MCF 10A (cell line): ENCODE data around the gene PHB1. TPM values are rescaled to one million over a fixed set of nuclear protein-coding genes. Genes with fewer than 3 reads are reported as not detected.
"Not testable (repeated sequence)": the region's sequence is repeated elsewhere in the genome, so short reads cannot be mapped to it uniquely, and the experiment has no call there.

Experiments
- BruUV-seq: library from RNA; stranded (reverse); fragments of 400-500 nt; replicated peaks from 2 replicates; lab custom pipeline; 2021; lab: Mats Ljungman, UMichigan
- CTCF ChIA-PET: fragments of 300-600 bp; sonication (Branson Sonifier 250); formaldehyde crosslinking; extraction: SDS; loops from one replicate; lab custom pipeline; 2021; ENCODE audit warnings: antibody characterized with exemption, inconsistent platforms; lab: Yijun Ruan, JAX
- POLR2A ChIA-PET: fragments of 300-600, 350-650 bp; sonication (Branson Sonifier 250); formaldehyde crosslinking; extraction: SDS; loops from one replicate; lab custom pipeline; 2020; ENCODE audit warnings: antibody characterized with exemption, inconsistent platforms; lab: Yijun Ruan, JAX
- DNase-seq: peaks from one replicate; pipeline ENCODE4 v3.0.0-alpha.2; 2018; ENCODE audit not compliant: unreplicated experiment
- H3K27ac Mint-ChIP-seq: one replicate; pipeline ENCODE4 v1.8.0; 2022; ENCODE audit warnings: mild to moderate bottlenecking, low read depth, mixed read lengths; ENCODE audit not compliant: unreplicated experiment
- H3K27me3 Mint-ChIP-seq: one replicate; pipeline ENCODE4 v1.8.0; 2022; ENCODE audit warnings: mixed read lengths; ENCODE audit not compliant: insufficient read depth, unreplicated experiment
- H3K36me3 Mint-ChIP-seq: one replicate; pipeline ENCODE4 v1.8.0; 2022; ENCODE audit warnings: mild to moderate bottlenecking, moderate library complexity, mixed read lengths; ENCODE audit not compliant: insufficient read depth, unreplicated experiment
- H3K4me1 Mint-ChIP-seq: one replicate; pipeline ENCODE4 v1.8.0; 2022; ENCODE audit warnings: mixed read lengths; ENCODE audit not compliant: insufficient read depth, unreplicated experiment
- H3K4me3 Mint-ChIP-seq: one replicate; pipeline ENCODE4 v1.8.0; 2022; ENCODE audit warnings: mild to moderate bottlenecking, moderate library complexity, mixed read lengths; ENCODE audit not compliant: unreplicated experiment
- H3K9me3 Mint-ChIP-seq: one replicate; pipeline ENCODE4 v1.8.0; 2022; ENCODE audit warnings: mixed read lengths; ENCODE audit not compliant: unreplicated experiment
- intact Hi-C: fragments of 100-400 bp; cut with micrococcal nuclease; formaldehyde crosslinking; loops from 2 replicates; pipeline ENCODE4 v1.14.1; 2022
- total RNA-seq: library from RNA; stranded (reverse); gene quantifications from 2 replicates; pipeline ENCODE4 v1.2.3, GENCODE V29; 2022
- TF ChIP-seq, protein P1 (sequence below): fragments of 200-600 bp; IDR thresholded peaks from one replicate; pipeline ENCODE4 v1.8.0; 2022; ENCODE audit warnings: antibody characterized with exemption, mild to moderate bottlenecking; ENCODE audit not compliant: unreplicated experiment

The PHB1 gene
- total RNA-seq, 1 experiment from 2014 or later: 134 TPM

DNA sequence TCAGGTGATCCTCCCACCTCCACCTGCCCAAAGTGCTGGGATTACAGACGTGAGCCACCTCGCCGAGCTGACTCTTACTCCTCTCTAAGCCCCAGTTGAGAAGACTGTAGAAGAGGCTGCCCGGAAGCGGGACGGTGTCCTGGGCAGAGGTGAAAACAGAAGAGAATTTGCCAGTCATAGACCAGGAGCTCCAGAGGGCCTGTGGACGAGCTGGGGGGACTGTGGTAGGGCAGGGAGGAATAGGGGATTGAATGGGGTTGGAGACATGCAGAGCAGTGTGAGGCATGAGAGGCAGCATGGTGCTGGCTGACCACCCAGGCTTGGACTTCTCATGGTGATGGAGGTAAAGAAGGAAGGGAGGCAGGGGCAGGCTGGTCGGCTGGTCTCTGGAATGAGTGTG lies 17.1 kb upstream of the PHB1 start:
- CTCF ChIA-PET: interaction anchor here (0.7 to 8.0 kb wide), 3 partner anchors 16 to 1452 kb away, joined by 3 to 165 read pairs (median 3); no protein-coding TSS in a partner anchor
- DNase-seq: no peak
- POLR2A ChIA-PET: no interaction called here
- Mint-ChIP-seq H3K4me3 (no peak overlapping the region), H3K36me3 (no peaks in the 10 kb centered on the region), H3K27ac (no peak overlapping the region), H3K4me1 (no peaks in the 10 kb centered on the region), H3K9me3 (no peaks in the 10 kb centered on the region), H3K27me3 (peaks cover 36% of the 10 kb centered on the region)
- TF ChIP-seq, protein P1, sequence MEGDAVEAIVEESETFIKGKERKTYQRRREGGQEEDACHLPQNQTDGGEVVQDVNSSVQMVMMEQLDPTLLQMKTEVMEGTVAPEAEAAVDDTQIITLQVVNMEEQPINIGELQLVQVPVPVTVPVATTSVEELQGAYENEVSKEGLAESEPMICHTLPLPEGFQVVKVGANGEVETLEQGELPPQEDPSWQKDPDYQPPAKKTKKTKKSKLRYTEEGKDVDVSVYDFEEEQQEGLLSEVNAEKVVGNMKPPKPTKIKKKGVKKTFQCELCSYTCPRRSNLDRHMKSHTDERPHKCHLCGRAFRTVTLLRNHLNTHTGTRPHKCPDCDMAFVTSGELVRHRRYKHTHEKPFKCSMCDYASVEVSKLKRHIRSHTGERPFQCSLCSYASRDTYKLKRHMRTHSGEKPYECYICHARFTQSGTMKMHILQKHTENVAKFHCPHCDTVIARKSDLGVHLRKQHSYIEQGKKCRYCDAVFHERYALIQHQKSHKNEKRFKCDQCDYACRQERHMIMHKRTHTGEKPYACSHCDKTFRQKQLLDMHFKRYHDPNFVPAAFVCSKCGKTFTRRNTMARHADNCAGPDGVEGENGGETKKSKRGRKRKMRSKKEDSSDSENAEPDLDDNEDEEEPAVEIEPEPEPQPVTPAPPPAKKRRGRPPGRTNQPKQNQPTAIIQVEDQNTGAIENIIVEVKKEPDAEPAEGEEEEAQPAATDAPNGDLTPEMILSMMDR: no peak
- intact Hi-C loops: no loop called here
- BruUV-seq: no TSS peak

DNA sequence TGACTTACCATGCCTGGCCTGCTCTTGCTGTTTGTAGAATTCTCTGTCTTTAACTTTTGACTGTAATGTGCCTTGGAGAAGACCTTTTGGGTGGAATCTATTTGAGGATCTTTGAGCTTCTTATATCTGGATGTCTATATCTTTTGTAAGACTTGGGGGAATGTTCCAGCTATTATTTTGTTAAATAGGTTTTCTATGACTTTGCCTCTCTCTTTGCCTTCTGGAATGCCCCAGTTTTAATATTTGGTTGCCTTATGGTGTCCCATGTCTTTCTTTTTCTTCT lies 10.3 kb upstream of the PHB1 start:
- Mint-ChIP-seq H3K9me3 (peaks cover 12% of the 10 kb centered on the region), H3K27ac (no peak overlapping the region), H3K27me3 (peaks cover 16% of the 10 kb centered on the region), H3K4me3 (no peak overlapping the region), H3K36me3 (no peaks in the 10 kb centered on the region), H3K4me1 (no peaks in the 10 kb centered on the region)
- DNase-seq: no peak
- TF ChIP-seq, protein P1: no peak
- ChIA-PET POLR2A (no interaction called here), CTCF (interaction anchor here (0.6 to 2.7 kb wide), 2 partner anchors 10 to 323 kb away, joined by 3 to 14 read pairs; no protein-coding TSS in a partner anchor)
- intact Hi-C loops: no loop called here
- BruUV-seq: no TSS peak

DNA sequence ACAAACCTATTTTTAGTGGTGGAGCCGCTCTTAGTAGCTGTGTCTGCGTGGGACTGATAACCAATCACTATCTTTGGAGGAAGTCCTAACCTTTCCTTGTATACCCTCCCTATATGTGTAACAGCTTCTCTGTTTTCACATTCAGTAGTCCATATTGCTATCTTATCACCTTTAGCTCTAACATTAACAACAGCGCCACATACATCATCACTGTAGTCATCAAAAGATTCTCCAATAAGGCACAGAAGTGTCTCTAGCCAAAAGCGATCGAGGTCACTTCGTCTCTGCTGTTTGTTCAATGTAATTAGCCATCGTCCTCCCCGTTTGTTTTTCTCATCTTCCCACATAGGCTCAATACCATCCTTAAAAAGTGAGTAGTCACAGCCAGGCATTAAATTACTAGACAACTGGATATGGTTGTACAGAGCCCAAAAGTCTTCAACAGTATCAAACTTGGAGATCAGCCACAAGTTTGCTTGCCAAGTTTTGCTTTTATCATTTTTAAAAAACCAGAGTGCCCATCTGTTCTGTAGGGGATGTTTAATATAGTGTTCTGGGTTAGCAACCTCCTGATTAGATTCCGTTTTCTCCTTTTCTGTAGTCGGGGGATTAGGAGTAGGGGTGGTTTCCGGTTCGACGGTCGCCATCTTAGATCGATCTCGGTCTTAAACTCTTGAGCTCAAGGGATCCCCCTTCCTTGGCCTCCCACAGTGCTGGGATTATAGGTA lies 9.8 kb upstream of the PHB1 start:
- not testable (repeated sequence) for BruUV-seq
- CTCF ChIA-PET: interaction anchor here (2.7 kb wide), 1 partner anchor 11 kb away, joined by 14 read pairs; no protein-coding TSS in a partner anchor
- H3K9me3 Mint-ChIP-seq: peaks cover 13% of the 10 kb centered on the region

DNA sequence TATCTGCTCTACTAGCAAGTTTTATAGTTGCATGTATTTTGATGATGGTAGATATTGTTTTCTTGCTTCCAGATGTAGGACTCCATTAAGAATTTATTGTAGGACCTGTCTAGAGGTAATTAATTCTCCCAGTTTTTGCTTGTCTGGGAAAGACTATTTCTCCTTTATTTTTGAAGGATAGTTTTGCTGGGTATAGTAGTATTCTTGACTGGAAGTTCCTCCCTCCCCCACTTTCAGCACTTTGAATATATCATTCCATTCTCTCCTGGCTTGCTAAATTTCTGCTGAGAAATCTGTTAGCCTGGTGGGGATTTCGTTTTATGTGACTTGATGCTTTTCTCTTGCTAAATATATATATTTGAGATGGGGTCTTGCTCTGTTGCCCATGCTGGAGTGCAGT lies 8.0 kb upstream of the PHB1 start:
- no TSS peak for BruUV-seq
- DNase-seq: no peak
- Mint-ChIP-seq H3K27ac (no peak overlapping the region), H3K4me3 (no peak overlapping the region), H3K27me3 (peaks cover 11% of the 10 kb centered on the region), H3K4me1 (no peaks in the 10 kb centered on the region), H3K36me3 (no peaks in the 10 kb centered on the region), H3K9me3 (peaks cover 13% of the 10 kb centered on the region)
- TF ChIP-seq, protein P1: no peak
- ChIA-PET POLR2A (interaction anchor here (0.9 kb wide), 1 partner anchor 101 kb away, joined by 3 read pairs; no protein-coding TSS in a partner anchor), CTCF (interaction anchor here (0.7 to 1.7 kb wide), 2 partner anchors 12 to 133 kb away, joined by 3 to 8 read pairs; no protein-coding TSS in a partner anchor)
- intact Hi-C loops: no loop called here

More for the DNA sequence above, 9.8 kb upstream of the PHB1 start:
- POLR2A ChIA-PET, H3K4me1 Mint-ChIP-seq, intact Hi-C loops, H3K36me3 Mint-ChIP-seq, DNase-seq, H3K4me3 Mint-ChIP-seq, H3K27ac Mint-ChIP-seq: not testable (repeated sequence)
- peaks cover 16% of the 10 kb centered on the region for H3K27me3 Mint-ChIP-seq

DNA sequence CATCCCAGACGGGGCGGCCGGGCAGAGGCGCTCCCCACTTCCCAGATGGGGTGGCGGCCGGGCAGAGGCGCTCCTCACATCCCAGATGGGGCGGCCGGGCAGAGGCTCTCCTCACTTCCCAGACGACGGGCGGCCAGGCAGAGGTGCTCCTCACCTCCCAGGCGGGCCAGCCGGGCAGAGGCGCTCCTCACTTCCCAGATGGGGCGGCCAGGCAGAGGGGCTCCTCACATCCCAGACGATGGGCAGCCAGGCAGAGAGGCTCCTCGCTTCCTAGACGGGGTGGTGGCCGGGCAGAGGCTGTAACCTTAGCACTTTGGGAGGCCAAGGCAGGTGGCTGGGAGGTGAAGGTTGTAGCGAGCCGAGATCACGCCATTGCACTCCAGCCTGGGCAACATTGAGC lies 5.1 kb upstream of the PHB1 start:
- CTCF ChIA-PET, H3K27ac Mint-ChIP-seq, H3K36me3 Mint-ChIP-seq, DNase-seq, intact Hi-C loops, POLR2A ChIA-PET, BruUV-seq, H3K4me1 Mint-ChIP-seq, H3K27me3 Mint-ChIP-seq, H3K4me3 Mint-ChIP-seq: not testable (repeated sequence)
- peaks cover 13% of the 10 kb centered on the region for H3K9me3 Mint-ChIP-seq

DNA sequence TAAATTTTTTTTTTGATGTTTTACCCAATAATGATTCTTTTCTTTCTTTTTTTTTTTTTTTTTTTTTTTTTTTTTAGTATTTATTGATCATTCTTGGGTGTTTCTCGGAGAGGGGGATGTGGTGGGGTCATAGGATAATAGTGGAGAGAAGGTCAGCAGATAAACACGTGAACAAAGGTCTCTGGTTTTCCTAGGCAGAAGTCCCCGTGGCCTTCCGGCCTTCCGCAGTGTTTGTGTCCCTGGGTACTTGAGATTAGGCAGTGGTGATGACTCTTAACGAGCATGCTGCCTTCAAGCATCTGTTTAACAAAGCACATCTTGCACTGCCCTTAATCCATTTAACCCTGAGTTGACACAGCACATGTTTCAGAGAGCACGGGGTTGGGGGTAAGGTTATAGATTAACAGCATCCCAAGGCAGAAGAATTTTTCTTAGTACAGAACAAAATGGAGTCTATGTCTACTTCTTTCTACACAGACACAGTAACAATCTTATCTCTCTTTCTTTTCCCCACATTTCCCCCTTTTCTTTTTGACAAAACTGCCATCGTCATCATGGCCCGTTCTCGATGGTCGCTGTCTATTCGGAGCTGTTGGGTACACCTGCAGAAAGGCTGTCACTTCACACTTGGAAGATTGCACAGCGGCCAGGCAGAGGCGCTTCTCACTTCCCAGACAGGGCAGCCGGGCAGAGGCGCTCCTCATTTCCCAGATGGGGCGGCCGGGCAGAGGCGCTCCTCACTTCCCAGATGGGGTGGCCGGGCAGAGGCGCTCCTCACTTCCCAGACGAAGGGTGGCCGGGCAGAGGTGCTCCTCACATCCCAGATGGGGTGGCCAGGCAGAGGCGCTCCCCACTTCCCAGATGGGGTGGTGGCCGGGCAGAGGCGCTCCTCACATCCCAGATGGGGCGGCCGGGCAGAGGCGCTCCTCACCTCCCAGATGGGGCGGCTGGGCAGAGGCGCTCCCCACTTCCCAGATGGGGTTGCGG lies 4.4 kb upstream of the PHB1 start:
- H3K27me3 Mint-ChIP-seq, intact Hi-C loops, H3K4me3 Mint-ChIP-seq, H3K36me3 Mint-ChIP-seq, H3K4me1 Mint-ChIP-seq, CTCF ChIA-PET, BruUV-seq, DNase-seq, H3K27ac Mint-ChIP-seq: not testable (repeated sequence)
- POLR2A ChIA-PET: interaction anchor here (0.6 kb wide), 1 partner anchor 108 kb away, joined by 3 read pairs; no protein-coding TSS in a partner anchor
- peaks cover 13% of the 10 kb centered on the region for H3K9me3 Mint-ChIP-seq
